NB4 (cell line): Measurements from ENCODE around the gene ZNF439.
"Not testable (repeated sequence)": the region's sequence is repeated elsewhere in the genome, so short reads cannot be mapped to it uniquely, and the experiment has no call there.

Experiments used
- CTCF ChIP-seq: IDR thresholded peaks from one replicate; pipeline ENCODE4 v1.5.1; 2012; ENCODE audit warnings: low read depth, low read length
- MAX ChIP-seq: IDR thresholded peaks from 2 replicates; pipeline ENCODE4 v1.6.1; 2011; ENCODE audit warnings: low read depth, low read length
- MYC ChIP-seq: IDR thresholded peaks from 2 replicates; pipeline ENCODE4 v1.6.1; 2011; ENCODE audit warnings: low read depth, low read length
- POLR2A ChIP-seq: IDR thresholded peaks from 2 replicates; pipeline ENCODE4 v1.6.1; 2011; ENCODE audit warnings: mild to moderate bottlenecking; ENCODE audit not compliant: insufficient read length; ENCODE audit errors: extremely low read depth

DNA sequence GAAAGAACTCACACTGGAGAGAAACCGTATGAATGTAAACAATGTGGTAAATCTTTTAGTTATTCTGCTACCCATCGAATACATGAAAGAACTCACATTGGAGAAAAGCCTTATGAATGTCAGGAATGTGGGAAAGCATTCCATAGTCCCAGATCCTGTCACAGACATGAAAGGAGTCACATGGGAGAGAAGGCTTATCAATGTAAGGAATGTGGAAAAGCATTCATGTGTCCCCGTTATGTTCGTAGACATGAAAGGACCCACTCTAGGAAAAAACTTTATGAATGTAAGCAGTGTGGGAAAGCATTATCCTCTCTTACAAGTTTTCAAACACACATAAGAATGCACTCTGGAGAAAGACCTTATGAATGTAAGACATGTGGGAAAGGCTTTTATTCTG is 19.2 kb downstream of the ZNF439 start:
- TF ChIP-seq POLR2A, CTCF, MYC, MAX: not testable (repeated sequence)
